HEK293 (cell line): Measurements from ENCODE around the gene RBBP8NL.

Source experiments
- BCL11A ChIP-seq: fragments of 450-650 bp; formaldehyde crosslinking; IDR thresholded peaks from 2 replicates; pipeline ENCODE4 v1.5.1; 2016; ENCODE audit warnings: low read depth, missing biosample characterization, missing genetic modification characterization
- GFI1B ChIP-seq: fragments of 450-650 bp; formaldehyde crosslinking; IDR thresholded peaks from 2 replicates; pipeline ENCODE4 v1.5.1; 2016; ENCODE audit warnings: missing biosample characterization, missing genetic modification characterization
- KLF9 ChIP-seq: fragments of 450-650 bp; formaldehyde crosslinking; IDR thresholded peaks from 2 replicates; pipeline ENCODE4 v1.5.1; 2016; ENCODE audit warnings: missing biosample characterization, missing genetic modification characterization, low read depth
- OVOL3 ChIP-seq: fragments of 450-650 bp; formaldehyde crosslinking; IDR thresholded peaks from 2 replicates; pipeline ENCODE4 v1.5.1; 2016; ENCODE audit warnings: missing biosample characterization, missing genetic modification characterization
- PRDM1 ChIP-seq: fragments of 450-650 bp; formaldehyde crosslinking; IDR thresholded peaks from 2 replicates; pipeline ENCODE4; 2016; ENCODE audit warnings: missing biosample characterization, missing genetic modification characterization
- PRDM6 ChIP-seq: fragments of 450-650 bp; formaldehyde crosslinking; IDR thresholded peaks from 2 replicates; pipeline ENCODE4 v1.5.1; 2017; ENCODE audit warnings: missing biosample characterization, missing genetic modification characterization
- RBAK ChIP-seq: fragments of 450-650 bp; formaldehyde crosslinking; IDR thresholded peaks from 2 replicates; pipeline ENCODE4 v1.5.1; 2016; ENCODE audit warnings: missing biosample characterization, missing genetic modification characterization
- SETDB1 ChIP-seq: IDR thresholded peaks from one replicate; pipeline ENCODE4 v1.6.1; 2017; ENCODE audit warnings: mild to moderate bottlenecking, low read length, moderate library complexity, mixed read lengths; ENCODE audit not compliant: insufficient read length
- ZBTB7A ChIP-seq: fragments of 450-650 bp; formaldehyde crosslinking; IDR thresholded peaks from 2 replicates; pipeline ENCODE4 v1.5.1; 2016; ENCODE audit warnings: low read depth, missing biosample characterization, missing genetic modification characterization
- ZBTB8A ChIP-seq: fragments of 450-650 bp; formaldehyde crosslinking; IDR thresholded peaks from 2 replicates; pipeline ENCODE4 v1.5.1; 2016; ENCODE audit warnings: missing biosample characterization, missing genetic modification characterization
- ZNF132 ChIP-seq: fragments of 450-650 bp; formaldehyde crosslinking; IDR thresholded peaks from 2 replicates; pipeline ENCODE4 v1.5.1; 2017; ENCODE audit warnings: missing biosample characterization, missing genetic modification characterization, borderline replicate concordance
- ZNF138 ChIP-seq: fragments of 450-650 bp; formaldehyde crosslinking; IDR thresholded peaks from 2 replicates; pipeline ENCODE4 v1.5.1; 2016; ENCODE audit warnings: missing biosample characterization, missing genetic modification characterization, borderline replicate concordance
- ZNF2 ChIP-seq: fragments of 450-650 bp; formaldehyde crosslinking; IDR thresholded peaks from 2 replicates; pipeline ENCODE4 v1.5.1; 2016; ENCODE audit warnings: missing biosample characterization, missing genetic modification characterization
- ZNF202 ChIP-seq: fragments of 450-650 bp; formaldehyde crosslinking; IDR thresholded peaks from 2 replicates; pipeline ENCODE4 v1.5.1; 2016; ENCODE audit warnings: missing biosample characterization, missing genetic modification characterization, borderline replicate concordance
- ZNF623 ChIP-seq: fragments of 450-650 bp; formaldehyde crosslinking; IDR thresholded peaks from 2 replicates; pipeline ENCODE4 v1.5.1; 2016; ENCODE audit warnings: missing biosample characterization, missing genetic modification characterization
- ZNF658 ChIP-seq: fragments of 450-650 bp; formaldehyde crosslinking; IDR thresholded peaks from 2 replicates; pipeline ENCODE4; 2016; ENCODE audit warnings: missing biosample characterization, missing genetic modification characterization
- ZNF660 ChIP-seq: fragments of 450-650 bp; IDR thresholded peaks from 2 replicates; pipeline ENCODE4 v1.5.1; 2018; ENCODE audit warnings: missing biosample characterization, mild to moderate bottlenecking, missing genetic modification characterization
- ZNF701 ChIP-seq: fragments of 450-650 bp; formaldehyde crosslinking; IDR thresholded peaks from 2 replicates; pipeline ENCODE4 v1.5.1; 2016; ENCODE audit warnings: missing biosample characterization, missing genetic modification characterization
- ZNF785 ChIP-seq: fragments of 450-650 bp; formaldehyde crosslinking; IDR thresholded peaks from 2 replicates; pipeline ENCODE4 v1.5.1; 2016; ENCODE audit warnings: missing biosample characterization, missing genetic modification characterization
- ZNF830 ChIP-seq: fragments of 450-650 bp; IDR thresholded peaks from 2 replicates; pipeline ENCODE4 v1.5.0; 2018; ENCODE audit warnings: missing biosample characterization, missing genetic modification characterization, low read depth, mild to moderate bottlenecking, moderate library complexity
- ZNF843 ChIP-seq: fragments of 450-650 bp; formaldehyde crosslinking; IDR thresholded peaks from 2 replicates; pipeline ENCODE4 v1.5.1; 2016; ENCODE audit warnings: missing biosample characterization, missing genetic modification characterization
- TF ChIP-seq, protein P1 (sequence below): fragments of 450-650 bp; formaldehyde crosslinking; IDR thresholded peaks from 2 replicates; pipeline ENCODE4 v1.5.1; 2016; ENCODE audit warnings: missing biosample characterization, missing genetic modification characterization
- TF ChIP-seq, protein P2 (sequence below): fragments of 450-650 bp; formaldehyde crosslinking; IDR thresholded peaks from 2 replicates; pipeline ENCODE4 v1.5.1; 2016; ENCODE audit warnings: missing biosample characterization, missing genetic modification characterization, low read depth
- TF ChIP-seq, protein P3 (sequence below): fragments of 450-650 bp; formaldehyde crosslinking; IDR thresholded peaks from 2 replicates; pipeline ENCODE4 v1.5.1; 2016; ENCODE audit warnings: missing biosample characterization, missing genetic modification characterization
- TF ChIP-seq, protein P4 (sequence below): fragments of 450-650 bp; formaldehyde crosslinking; IDR thresholded peaks from 2 replicates; pipeline ENCODE4 v1.5.1; 2017; ENCODE audit warnings: missing biosample characterization, missing genetic modification characterization
- TF ChIP-seq, protein P5 (sequence below): fragments of 450-650 bp; formaldehyde crosslinking; IDR thresholded peaks from 2 replicates; pipeline ENCODE4 v1.5.1; 2016; ENCODE audit warnings: missing biosample characterization, missing genetic modification characterization
- TF ChIP-seq, protein P6 (sequence below): fragments of 450-650 bp; formaldehyde crosslinking; IDR thresholded peaks from 2 replicates; pipeline ENCODE4 v1.5.1; 2017; ENCODE audit warnings: missing biosample characterization, missing genetic modification characterization

RBBP8NL gene

DNA sequence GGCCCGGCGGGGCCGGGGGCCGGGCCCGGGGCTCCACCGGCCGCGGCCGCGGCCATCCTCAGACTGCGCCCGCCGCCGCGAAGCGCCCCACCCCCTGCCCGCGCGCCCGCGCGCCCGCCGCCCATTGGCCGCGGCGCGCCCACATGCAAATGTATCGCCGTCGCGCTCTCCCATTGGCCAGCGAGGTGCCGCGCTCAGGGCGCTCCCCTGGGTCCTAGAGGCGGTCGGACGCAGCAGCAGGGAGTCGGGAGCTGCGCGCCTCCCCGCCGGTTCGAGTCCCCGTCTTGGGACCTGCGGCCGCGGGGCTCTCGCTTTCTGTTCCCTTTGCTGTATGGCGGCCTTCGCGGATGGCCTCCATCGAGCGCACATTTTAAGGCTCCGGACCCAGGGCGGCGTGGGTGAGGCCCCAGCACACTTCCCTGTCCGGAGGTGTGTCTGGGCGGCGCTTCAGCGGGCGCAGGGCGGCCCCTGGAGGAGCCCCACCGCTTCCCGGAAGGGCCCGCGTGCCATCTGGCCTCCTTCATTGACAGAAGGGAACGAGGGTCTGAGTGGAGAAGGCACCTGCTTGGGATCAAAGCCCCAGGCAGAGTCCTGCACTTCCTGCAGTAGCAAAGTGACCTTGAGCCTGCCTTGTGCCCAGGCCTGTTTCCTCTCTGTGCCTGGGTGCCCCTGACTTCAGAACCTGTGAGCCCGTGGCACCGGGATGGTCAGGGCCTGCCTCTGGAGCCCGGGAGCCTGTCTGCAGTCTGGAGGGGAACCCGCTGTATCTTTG is 19.9 kb downstream of the RBBP8NL start, which contains the start of gene CABLES2 (continued):
- TF ChIP-seq, protein P1, sequence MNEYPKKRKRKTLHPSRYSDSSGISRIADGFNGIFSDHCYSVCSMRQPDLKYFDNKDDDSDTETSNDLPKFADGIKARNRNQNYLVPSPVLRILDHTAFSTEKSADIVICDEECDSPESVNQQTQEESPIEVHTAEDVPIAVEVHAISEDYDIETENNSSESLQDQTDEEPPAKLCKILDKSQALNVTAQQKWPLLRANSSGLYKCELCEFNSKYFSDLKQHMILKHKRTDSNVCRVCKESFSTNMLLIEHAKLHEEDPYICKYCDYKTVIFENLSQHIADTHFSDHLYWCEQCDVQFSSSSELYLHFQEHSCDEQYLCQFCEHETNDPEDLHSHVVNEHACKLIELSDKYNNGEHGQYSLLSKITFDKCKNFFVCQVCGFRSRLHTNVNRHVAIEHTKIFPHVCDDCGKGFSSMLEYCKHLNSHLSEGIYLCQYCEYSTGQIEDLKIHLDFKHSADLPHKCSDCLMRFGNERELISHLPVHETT (tag by site-specific recombination), result peak; percentile 85
- no peak for TF ChIP-seq ZNF132 (tag by site-specific recombination)
- no peak for TF ChIP-seq PRDM6 (tag by site-specific recombination)
- TF ChIP-seq ZNF623 (tag by site-specific recombination), result 0 out of 2 replicates have a peak, but pooled peaks have one; percentile 23
- TF ChIP-seq, protein P2, sequence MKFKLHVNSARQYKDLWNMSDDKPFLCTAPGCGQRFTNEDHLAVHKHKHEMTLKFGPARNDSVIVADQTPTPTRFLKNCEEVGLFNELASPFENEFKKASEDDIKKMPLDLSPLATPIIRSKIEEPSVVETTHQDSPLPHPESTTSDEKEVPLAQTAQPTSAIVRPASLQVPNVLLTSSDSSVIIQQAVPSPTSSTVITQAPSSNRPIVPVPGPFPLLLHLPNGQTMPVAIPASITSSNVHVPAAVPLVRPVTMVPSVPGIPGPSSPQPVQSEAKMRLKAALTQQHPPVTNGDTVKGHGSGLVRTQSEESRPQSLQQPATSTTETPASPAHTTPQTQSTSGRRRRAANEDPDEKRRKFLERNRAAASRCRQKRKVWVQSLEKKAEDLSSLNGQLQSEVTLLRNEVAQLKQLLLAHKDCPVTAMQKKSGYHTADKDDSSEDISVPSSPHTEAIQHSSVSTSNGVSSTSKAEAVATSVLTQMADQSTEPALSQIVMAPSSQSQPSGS (tag by site-specific recombination), result no peak
- TF ChIP-seq ZBTB8A, result peak; percentile 97
- TF ChIP-seq ZNF138, result no peak
- TF ChIP-seq, protein P3, sequence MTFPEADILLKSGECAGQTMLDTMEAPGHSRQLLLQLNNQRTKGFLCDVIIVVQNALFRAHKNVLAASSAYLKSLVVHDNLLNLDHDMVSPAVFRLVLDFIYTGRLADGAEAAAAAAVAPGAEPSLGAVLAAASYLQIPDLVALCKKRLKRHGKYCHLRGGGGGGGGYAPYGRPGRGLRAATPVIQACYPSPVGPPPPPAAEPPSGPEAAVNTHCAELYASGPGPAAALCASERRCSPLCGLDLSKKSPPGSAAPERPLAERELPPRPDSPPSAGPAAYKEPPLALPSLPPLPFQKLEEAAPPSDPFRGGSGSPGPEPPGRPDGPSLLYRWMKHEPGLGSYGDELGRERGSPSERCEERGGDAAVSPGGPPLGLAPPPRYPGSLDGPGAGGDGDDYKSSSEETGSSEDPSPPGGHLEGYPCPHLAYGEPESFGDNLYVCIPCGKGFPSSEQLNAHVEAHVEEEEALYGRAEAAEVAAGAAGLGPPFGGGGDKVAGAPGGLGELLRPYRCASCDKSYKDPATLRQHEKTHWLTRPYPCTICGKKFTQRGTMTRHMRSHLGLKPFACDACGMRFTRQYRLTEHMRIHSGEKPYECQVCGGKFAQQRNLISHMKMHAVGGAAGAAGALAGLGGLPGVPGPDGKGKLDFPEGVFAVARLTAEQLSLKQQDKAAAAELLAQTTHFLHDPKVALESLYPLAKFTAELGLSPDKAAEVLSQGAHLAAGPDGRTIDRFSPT (tag by site-specific recombination), result peak; percentile 14; the same call in 1 of the 2 replicates
- TF ChIP-seq OVOL3 (tag by site-specific recombination), result no peak
- peak; percentile 81 for TF ChIP-seq BCL11A
- TF ChIP-seq SETDB1, result no peak
- no peak for TF ChIP-seq ZNF658 (tag by site-specific recombination)
- TF ChIP-seq ZNF2 (tag by site-specific recombination), result peak; percentile 80
- no peak for TF ChIP-seq ZNF660 (tag by site-specific recombination)
- TF ChIP-seq, protein P4, sequence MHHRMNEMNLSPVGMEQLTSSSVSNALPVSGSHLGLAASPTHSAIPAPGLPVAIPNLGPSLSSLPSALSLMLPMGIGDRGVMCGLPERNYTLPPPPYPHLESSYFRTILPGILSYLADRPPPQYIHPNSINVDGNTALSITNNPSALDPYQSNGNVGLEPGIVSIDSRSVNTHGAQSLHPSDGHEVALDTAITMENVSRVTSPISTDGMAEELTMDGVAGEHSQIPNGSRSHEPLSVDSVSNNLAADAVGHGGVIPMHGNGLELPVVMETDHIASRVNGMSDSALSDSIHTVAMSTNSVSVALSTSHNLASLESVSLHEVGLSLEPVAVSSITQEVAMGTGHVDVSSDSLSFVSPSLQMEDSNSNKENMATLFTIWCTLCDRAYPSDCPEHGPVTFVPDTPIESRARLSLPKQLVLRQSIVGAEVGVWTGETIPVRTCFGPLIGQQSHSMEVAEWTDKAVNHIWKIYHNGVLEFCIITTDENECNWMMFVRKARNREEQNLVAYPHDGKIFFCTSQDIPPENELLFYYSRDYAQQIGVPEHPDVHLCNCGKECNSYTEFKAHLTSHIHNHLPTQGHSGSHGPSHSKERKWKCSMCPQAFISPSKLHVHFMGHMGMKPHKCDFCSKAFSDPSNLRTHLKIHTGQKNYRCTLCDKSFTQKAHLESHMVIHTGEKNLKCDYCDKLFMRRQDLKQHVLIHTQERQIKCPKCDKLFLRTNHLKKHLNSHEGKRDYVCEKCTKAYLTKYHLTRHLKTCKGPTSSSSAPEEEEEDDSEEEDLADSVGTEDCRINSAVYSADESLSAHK (tag by site-specific recombination), result peak; percentile 74
- TF ChIP-seq ZNF843 (tag by site-specific recombination), result peak; percentile 72; the same call in 1 of the 2 replicates
- peak; percentile 96 for TF ChIP-seq ZBTB7A (tag by site-specific recombination)
- no peak for TF ChIP-seq RBAK
- TF ChIP-seq ZNF202, result no peak
- peak; percentile 81 for TF ChIP-seq KLF9 (tag by site-specific recombination)
- TF ChIP-seq, protein P5, sequence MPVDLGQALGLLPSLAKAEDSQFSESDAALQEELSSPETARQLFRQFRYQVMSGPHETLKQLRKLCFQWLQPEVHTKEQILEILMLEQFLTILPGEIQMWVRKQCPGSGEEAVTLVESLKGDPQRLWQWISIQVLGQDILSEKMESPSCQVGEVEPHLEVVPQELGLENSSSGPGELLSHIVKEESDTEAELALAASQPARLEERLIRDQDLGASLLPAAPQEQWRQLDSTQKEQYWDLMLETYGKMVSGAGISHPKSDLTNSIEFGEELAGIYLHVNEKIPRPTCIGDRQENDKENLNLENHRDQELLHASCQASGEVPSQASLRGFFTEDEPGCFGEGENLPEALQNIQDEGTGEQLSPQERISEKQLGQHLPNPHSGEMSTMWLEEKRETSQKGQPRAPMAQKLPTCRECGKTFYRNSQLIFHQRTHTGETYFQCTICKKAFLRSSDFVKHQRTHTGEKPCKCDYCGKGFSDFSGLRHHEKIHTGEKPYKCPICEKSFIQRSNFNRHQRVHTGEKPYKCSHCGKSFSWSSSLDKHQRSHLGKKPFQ (tag by site-specific recombination), result 0 out of 2 replicates have a peak, but pooled peaks have one; percentile 21
- TF ChIP-seq, protein P6, sequence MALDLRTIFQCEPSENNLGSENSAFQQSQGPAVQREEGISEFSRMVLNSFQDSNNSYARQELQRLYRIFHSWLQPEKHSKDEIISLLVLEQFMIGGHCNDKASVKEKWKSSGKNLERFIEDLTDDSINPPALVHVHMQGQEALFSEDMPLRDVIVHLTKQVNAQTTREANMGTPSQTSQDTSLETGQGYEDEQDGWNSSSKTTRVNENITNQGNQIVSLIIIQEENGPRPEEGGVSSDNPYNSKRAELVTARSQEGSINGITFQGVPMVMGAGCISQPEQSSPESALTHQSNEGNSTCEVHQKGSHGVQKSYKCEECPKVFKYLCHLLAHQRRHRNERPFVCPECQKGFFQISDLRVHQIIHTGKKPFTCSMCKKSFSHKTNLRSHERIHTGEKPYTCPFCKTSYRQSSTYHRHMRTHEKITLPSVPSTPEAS (tag by site-specific recombination), result peak; percentile 56
- no peak for TF ChIP-seq PRDM1 (tag by site-specific recombination)
- no peak for TF ChIP-seq ZNF830 (tag by site-specific recombination)
- no peak for TF ChIP-seq ZNF701 (tag by site-specific recombination)
- peak; percentile 91 for TF ChIP-seq ZNF785 (tag by site-specific recombination)
- no peak for TF ChIP-seq GFI1B
